Esophagus squamous epithelium (tissue), 5 donors: ENCODE data around the gene BPNT1. TPM values are rescaled to one million over a fixed set of nuclear protein-coding genes. Genes with fewer than 3 reads are reported as not detected.

Experiments
- DNase-seq: peaks from one replicate; lab custom pipeline; 2025; lab: John Stamatoyannopoulos, UW
- H3K27ac ChIP-seq, 4 donors: fragments of 200-600 bp; sonication (generic); one replicate each; pipeline ENCODE4 v1.5.1; 2016 to 2019; ENCODE audit warnings: mild to moderate bottlenecking in 1 of 4
- H3K27me3 ChIP-seq, 4 donors: fragments of 200-600 bp; sonication (generic); 1 replicate in 3 of 4; 2 replicates in 1 of 4; pipeline versions ENCODE4 v1.5.1 to v1.6.0; 2017 to 2021; ENCODE audit warnings: antibody characterized with exemption in 1 of 4
- H3K36me3 ChIP-seq, 3 donors: fragments of 200-600 bp; sonication (generic); one replicate each; pipeline ENCODE4 v1.5.1; 2016 to 2019
- H3K4me1 ChIP-seq, 3 donors: fragments of 200-600 bp; sonication (generic); one replicate each; pipeline ENCODE4 v1.5.1; 2017 to 2019
- H3K4me3 ChIP-seq, 4 donors: fragments of 200-600 bp; sonication (generic); 1 replicate in 3 of 4; 2 replicates in 1 of 4; pipeline ENCODE4 v1.5.1; 2016 to 2019; ENCODE audit warnings: mild to moderate bottlenecking in 2 of 4, moderate library complexity in 1 of 4
- H3K9me3 ChIP-seq, 3 donors: fragments of 200-600 bp; sonication (generic); one replicate each; pipeline ENCODE4 v1.5.1; 2016 to 2019
- CTCF ChIP-seq, 6 experiments: fragments of 450-650 bp in 4 of 6; fragments of 200-600 bp in 2 of 6; sonication (generic) in 2 of 6; IDR thresholded peaks; one replicate each; pipeline ENCODE4 v1.5.1; 2016 to 2019; ENCODE audit warnings: antibody characterized with exemption in 6 of 6, mild to moderate bottlenecking in 4 of 6, moderate library complexity in 4 of 6
- POLR2A ChIP-seq, 4 donors: fragments of 450-650 bp; IDR thresholded peaks; one replicate each; pipeline ENCODE4 v1.6.1; 2017; ENCODE audit warnings: antibody characterized with exemption in 4 of 4, mild to moderate bottlenecking in 4 of 4, moderate library complexity in 3 of 4
- whole genome bisulfite sequencing, 2 donors: methylation state at CpG; one replicate each; pipeline ENCODE4 v1.1.5; 2018; 5-methylcytosine and 5-hydroxymethylcytosine counted together
- intact Hi-C: fragments of 100-400 bp; cut with DNase I; formaldehyde crosslinking; loops from one replicate; pipeline ENCODE4 v1.15.0; 2022
- total RNA-seq, 4 donors: library from RNA; depleted of rRNA; stranded (reverse); fragments of >200 nt; gene quantifications; one replicate each; pipeline ENCODE4 v1.1.0, GENCODE V29; 2016
- donor health status: DM: yes; HTN: yes; CAD: no.

BPNT1 gene, protein sequence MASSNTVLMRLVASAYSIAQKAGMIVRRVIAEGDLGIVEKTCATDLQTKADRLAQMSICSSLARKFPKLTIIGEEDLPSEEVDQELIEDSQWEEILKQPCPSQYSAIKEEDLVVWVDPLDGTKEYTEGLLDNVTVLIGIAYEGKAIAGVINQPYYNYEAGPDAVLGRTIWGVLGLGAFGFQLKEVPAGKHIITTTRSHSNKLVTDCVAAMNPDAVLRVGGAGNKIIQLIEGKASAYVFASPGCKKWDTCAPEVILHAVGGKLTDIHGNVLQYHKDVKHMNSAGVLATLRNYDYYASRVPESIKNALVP
- 10 to 100 TPM; 18.1 to 37.3 (median 23.3) TPM for total RNA-seq

DNA sequence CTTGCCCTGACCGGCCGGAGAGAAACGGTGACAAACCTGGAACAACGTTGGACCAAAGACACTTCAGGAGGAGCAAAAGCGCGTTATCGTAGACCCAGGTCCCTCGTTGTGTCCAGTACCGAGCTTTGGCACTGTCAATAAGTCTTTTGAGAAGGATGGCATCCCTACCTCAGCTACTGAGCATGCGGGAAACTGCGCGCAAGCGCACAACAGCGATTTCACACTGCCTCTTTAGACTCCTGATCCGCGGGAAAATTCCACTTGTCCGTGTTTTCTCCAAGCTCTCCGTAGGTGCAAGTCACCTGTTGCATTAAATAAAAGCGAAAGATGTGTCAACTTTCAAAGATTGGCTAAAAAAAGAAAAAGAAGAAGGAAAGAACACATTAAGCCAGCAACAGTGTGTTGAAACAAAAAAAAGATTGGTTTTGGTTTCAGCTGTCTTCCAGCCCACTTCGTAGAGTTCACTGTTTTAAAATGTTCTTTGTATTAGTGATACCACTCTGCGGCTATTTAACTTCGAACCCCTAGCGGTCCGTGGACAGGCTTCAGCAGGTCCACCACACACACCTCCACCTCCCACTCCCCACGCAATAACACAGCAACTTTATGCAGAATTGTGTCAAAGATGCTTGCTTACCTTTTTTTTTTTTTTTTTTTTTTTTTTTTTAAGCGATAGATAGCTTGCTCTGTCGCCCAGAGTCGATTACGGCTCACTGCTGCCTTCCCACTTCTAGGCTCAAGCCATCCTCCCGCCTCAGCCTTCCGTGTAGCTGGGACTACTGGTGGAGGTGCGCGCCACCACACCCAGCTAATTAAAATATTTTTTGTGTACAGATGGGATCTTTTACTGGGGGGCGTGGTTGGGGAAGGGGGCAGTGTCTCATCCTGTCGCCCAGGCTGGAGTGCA, at the start of gene BPNT1:
BPNT1 (minus strand) TSS at position 139 of the 907 bp plus-strand sequence. CDS start 9,942 bp downstream, outside the sequence.
- H3K27ac ChIP-seq, result peak within 1 kb of the TSS; percentile 54 to 80 (median 76)
- peak; percentile 54 for DNase-seq
- H3K27me3 ChIP-seq, result no peaks in the 10 kb centered on the region
- H3K36me3 ChIP-seq, result no peaks in the 10 kb centered on the region
- peaks cover 5 to 31% (median 15%) of the 10 kb centered on the region in 3 donors for H3K4me1 ChIP-seq
- H3K4me3 ChIP-seq, result peak within 1 kb of the TSS; percentile 33 to 74 (median 62)
- TF ChIP-seq CTCF (IDR thresholded peaks at IDR 0.05) (peak in 2 of 6 experiments; percentile 11 to 51), POLR2A (IDR thresholded peaks at IDR 0.05) (peak in 2 of 4 donors; percentile 50 to 71)
- 1 to 4% methylated on average over 25 to 31 of the region's 35 CpGs for WGBS, 2 donors
- no peaks in the 10 kb centered on the region for H3K9me3 ChIP-seq
- intact Hi-C loops, result loop anchor here (10.0 kb wide), 1 partner anchor 45 kb away; the partner anchor contains the start of gene EPRS1

- peak overlapping the region in 1 of 4 donors; percentile 45 for H3K27ac ChIP-seq
- H3K4me3 ChIP-seq, result no peak overlapping the region
- peaks cover 0 to 7% (median 0%) of the 10 kb centered on the region in 3 donors for H3K4me1 ChIP-seq
- intact Hi-C loops, result no loop called here
- no peaks in the 10 kb centered on the region for H3K9me3 ChIP-seq
- WGBS, 2 donors, result 61 to 72% methylated on average over 9 of the region's 9 CpGs
- no peak for TF ChIP-seq CTCF (IDR thresholded peaks at IDR 0.05)
- TF ChIP-seq POLR2A (IDR thresholded peaks at IDR 0.05), result no peak
- DNase-seq, result no peak
- H3K27me3 ChIP-seq, result no peaks in the 10 kb centered on the region
- H3K36me3 ChIP-seq, result peaks cover 0 to 100% (median 16%) of the 10 kb centered on the region in 3 donors
Measured at GRCh38 chr1:220137019-220137786, 47.6 kb upstream of the BPNT1 start.

GRCh38 chr1:220135755-220136154, 46.2 kb upstream of the BPNT1 start:
- peaks cover 0 to 7% (median 0%) of the 10 kb centered on the region in 3 donors for H3K4me1 ChIP-seq
- no peaks in the 10 kb centered on the region for H3K27me3 ChIP-seq
- intact Hi-C loops, result no loop called here
- TF ChIP-seq POLR2A (IDR thresholded peaks at IDR 0.05) (no peak), CTCF (IDR thresholded peaks at IDR 0.05) (no peak)
- H3K9me3 ChIP-seq, result no peaks in the 10 kb centered on the region
- H3K4me3 ChIP-seq, result no peak overlapping the region
- no peak for DNase-seq
- peaks cover 0 to 100% (median 16%) of the 10 kb centered on the region in 3 donors for H3K36me3 ChIP-seq
- no peak overlapping the region for H3K27ac ChIP-seq
- 87 to 92% methylated on average over 2 of the region's 2 CpGs for WGBS, 2 donors

DNA sequence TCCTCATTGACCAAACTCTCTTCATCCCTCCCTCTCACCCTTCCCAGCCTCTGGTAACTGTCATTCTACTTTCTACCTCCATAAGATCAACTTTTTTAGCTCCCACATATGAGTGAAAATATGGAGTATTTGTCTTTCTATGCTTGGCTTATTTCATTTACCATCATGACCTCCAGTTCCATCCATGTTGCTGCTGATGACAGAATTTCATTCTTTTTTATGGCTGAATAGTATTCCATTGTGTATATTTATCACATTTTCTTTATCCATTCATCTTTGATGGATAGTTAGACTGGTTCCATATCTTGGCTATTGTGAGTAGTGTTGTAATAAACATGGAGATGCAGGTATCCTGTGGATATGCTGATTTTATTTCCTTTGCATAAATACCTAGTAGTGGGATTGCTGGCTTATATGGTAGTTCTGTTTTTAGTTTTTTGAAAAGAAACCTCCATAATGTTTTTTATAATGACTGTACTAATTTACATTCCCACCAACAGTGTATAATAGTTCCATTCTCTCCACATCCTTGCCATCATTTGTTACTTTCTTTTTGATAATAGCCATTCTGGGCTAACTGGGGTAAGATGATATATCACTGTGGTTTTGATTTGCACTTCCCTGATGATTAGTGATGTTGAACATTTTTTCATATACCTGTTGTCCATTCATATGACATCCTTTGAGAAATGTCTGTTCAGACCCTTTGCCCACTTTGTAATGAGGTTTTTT, 40.1 kb upstream of the BPNT1 start:
- TF ChIP-seq POLR2A (IDR thresholded peaks at IDR 0.05), result no peak
- no peak for TF ChIP-seq CTCF (IDR thresholded peaks at IDR 0.05)
- no peak overlapping the region for H3K4me3 ChIP-seq
- no peak for DNase-seq

More for the DNA sequence above, 40.1 kb upstream of the BPNT1 start:
- H3K27me3 ChIP-seq, result no peaks in the 10 kb centered on the region
- no peaks in the 10 kb centered on the region for H3K9me3 ChIP-seq
- intact Hi-C loops, result no loop called here
- H3K27ac ChIP-seq, result no peak overlapping the region
- peaks cover 0 to 97% (median 0%) of the 10 kb centered on the region in 3 donors for H3K36me3 ChIP-seq
- H3K4me1 ChIP-seq, result no peaks in the 10 kb centered on the region
